HL-60 (cell line): ENCODE data around the gene AP3S1.

Source experiments
- DNase-seq, 2 experiments: peaks; one replicate each; pipeline ENCODE4 v3.0.0-alpha.2; 2010 to 2020; ENCODE audit warnings: low read depth in 1 of 2, low spot score in 1 of 2
- H3K27ac ChIP-seq: fragments of 250-450 bp; sonication (Bioruptor Pico); replicated peaks from 2 replicates; pipeline ENCODE4 v1.5.1; 2020; ENCODE audit warnings: mild to moderate bottlenecking, moderate library complexity
- H3K27me3 ChIP-seq: fragments of 250-450 bp; sonication (Bioruptor Pico); 2 replicates; pipeline ENCODE4 v1.5.1; 2021; ENCODE audit warnings: mild to moderate bottlenecking, moderate library complexity; ENCODE audit not compliant: insufficient read depth, poor library complexity, severe bottlenecking
- H3K4me3 ChIP-seq: replicated peaks from 2 replicates; pipeline ENCODE4 v1.5.1; 2011; ENCODE audit warnings: mild to moderate bottlenecking, control low read depth, low read length; ENCODE audit not compliant: insufficient read depth
- CTCF ChIP-seq: IDR thresholded peaks from one replicate; pipeline ENCODE4 v1.5.1; 2011; ENCODE audit warnings: low read length, control low read depth, inconsistent platforms; ENCODE audit not compliant: insufficient read depth
- GABPA ChIP-seq: IDR thresholded peaks from 2 replicates; pipeline ENCODE4 v1.6.1; 2012; ENCODE audit warnings: low read depth
- POLR2AphosphoS5 ChIP-seq: IDR thresholded peaks from 2 replicates; pipeline ENCODE4 v1.6.1; 2012; ENCODE audit warnings: low read depth
- REST ChIP-seq: IDR thresholded peaks from 2 replicates; pipeline ENCODE4 v1.6.1; 2012; ENCODE audit warnings: low read depth; ENCODE audit not compliant: insufficient replicate concordance
- SPI1 ChIP-seq: IDR thresholded peaks from 2 replicates; pipeline ENCODE4 v1.6.1; 2012; ENCODE audit warnings: low read depth, mild to moderate bottlenecking, borderline replicate concordance

Gene AP3S1

GRCh38 chr5:115939059-115939458 is 97.3 kb downstream of the AP3S1 start:
- no peak overlapping the region for H3K4me3 ChIP-seq
- H3K27ac ChIP-seq = no peak overlapping the region
- no peak for DNase-seq
- no peaks in the 10 kb centered on the region for H3K27me3 ChIP-seq
- TF ChIP-seq SPI1 = no peak
- TF ChIP-seq REST = no peak
- TF ChIP-seq GABPA = no peak
- no peak for TF ChIP-seq CTCF
- no peak for TF ChIP-seq POLR2AphosphoS5

GRCh38 chr5:115940080-115940810 is 98.5 kb downstream of the AP3S1 start:
- Histone ChIP-seq H3K27ac (no peak overlapping the region), H3K4me3 (no peak overlapping the region), H3K27me3 (no peaks in the 10 kb centered on the region)
- TF ChIP-seq POLR2AphosphoS5 (no peak), CTCF (no peak), REST (no peak)
- no peak for DNase-seq

- no peaks in the 10 kb centered on the region for H3K27me3 ChIP-seq
- no peak overlapping the region for H3K27ac ChIP-seq
- H3K4me3 ChIP-seq = no peak overlapping the region
- DNase-seq = no peak
- TF ChIP-seq GABPA (no peak), SPI1 (no peak), CTCF (no peak), REST (no peak), POLR2AphosphoS5 (no peak)
These were observed 99.4 kb downstream of the AP3S1 start for GRCh38 chr5:115941051-115941675.
